PC-9 (cell line): ENCODE results near the gene NPEPL1.

Experiments
- EZH2 ChIP-seq: fragments of 200-600 bp; sonication (generic); IDR thresholded peaks from 2 replicates; pipeline ENCODE4 v1.8.0; 2017; ENCODE audit warnings: antibody characterized with exemption, low read depth
- TF ChIP-seq, protein P1 (sequence below): fragments of 200-600 bp; sonication (generic); conservative IDR thresholded peaks from 2 replicates; pipeline ENCODE4 v1.6.1; 2017; ENCODE audit warnings: mixed run types, antibody characterized with exemption, mild to moderate bottlenecking, moderate library complexity

DNA sequence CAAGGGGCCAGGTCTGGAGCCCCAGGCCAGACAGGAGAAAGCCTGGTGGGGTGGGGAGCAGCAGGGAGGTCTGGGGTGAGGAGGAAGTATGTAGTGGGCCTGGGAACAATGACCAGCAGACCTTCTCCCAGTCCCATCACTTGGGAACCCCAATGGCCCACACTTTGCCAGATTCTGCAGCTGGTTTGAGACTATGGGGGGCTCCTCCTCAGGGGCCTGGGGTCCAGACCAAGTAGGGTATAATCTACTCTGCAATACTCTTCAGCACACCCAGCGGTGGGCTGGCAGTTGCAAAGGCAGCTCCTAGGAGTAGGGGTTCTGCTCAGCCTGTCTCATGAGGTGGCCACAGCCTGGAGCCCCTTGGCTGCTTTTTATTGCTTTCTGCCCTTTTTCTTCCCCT is 52.8 kb downstream of the NPEPL1 start:
- TF ChIP-seq, protein P1, sequence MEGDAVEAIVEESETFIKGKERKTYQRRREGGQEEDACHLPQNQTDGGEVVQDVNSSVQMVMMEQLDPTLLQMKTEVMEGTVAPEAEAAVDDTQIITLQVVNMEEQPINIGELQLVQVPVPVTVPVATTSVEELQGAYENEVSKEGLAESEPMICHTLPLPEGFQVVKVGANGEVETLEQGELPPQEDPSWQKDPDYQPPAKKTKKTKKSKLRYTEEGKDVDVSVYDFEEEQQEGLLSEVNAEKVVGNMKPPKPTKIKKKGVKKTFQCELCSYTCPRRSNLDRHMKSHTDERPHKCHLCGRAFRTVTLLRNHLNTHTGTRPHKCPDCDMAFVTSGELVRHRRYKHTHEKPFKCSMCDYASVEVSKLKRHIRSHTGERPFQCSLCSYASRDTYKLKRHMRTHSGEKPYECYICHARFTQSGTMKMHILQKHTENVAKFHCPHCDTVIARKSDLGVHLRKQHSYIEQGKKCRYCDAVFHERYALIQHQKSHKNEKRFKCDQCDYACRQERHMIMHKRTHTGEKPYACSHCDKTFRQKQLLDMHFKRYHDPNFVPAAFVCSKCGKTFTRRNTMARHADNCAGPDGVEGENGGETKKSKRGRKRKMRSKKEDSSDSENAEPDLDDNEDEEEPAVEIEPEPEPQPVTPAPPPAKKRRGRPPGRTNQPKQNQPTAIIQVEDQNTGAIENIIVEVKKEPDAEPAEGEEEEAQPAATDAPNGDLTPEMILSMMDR: no peak
- TF ChIP-seq EZH2: no peak
